Mesothelial cell of epicardium (in vitro differentiated cells): ENCODE measurements around the gene PTPRJ. TPM values are rescaled to one million over a fixed set of nuclear protein-coding genes. Genes with fewer than 3 reads are reported as not detected.

Experiments used
- DNase-seq, 2 experiments: peaks; one replicate each; pipeline ENCODE4 v3.0.0; 2021; ENCODE audit warnings: low spot score in 2 of 2; ENCODE audit not compliant: unreplicated experiment in 2 of 2
- H3K27ac Mint-ChIP-seq: 2 replicates; pipeline ENCODE4 v1.8.0; 2021; ENCODE audit warnings: mixed read lengths
- H3K27me3 Mint-ChIP-seq: 2 replicates; pipeline ENCODE4 v1.8.0; 2021; ENCODE audit warnings: low read depth, mixed read lengths
- H3K36me3 Mint-ChIP-seq: 2 replicates; pipeline ENCODE4 v1.8.0; 2021; ENCODE audit warnings: mixed read lengths
- H3K4me1 Mint-ChIP-seq: 2 replicates; pipeline ENCODE4 v1.8.0; 2021; ENCODE audit warnings: mixed read lengths
- H3K4me3 Mint-ChIP-seq: 2 replicates; pipeline ENCODE4 v1.8.0; 2021; ENCODE audit warnings: mild to moderate bottlenecking, moderate library complexity, mixed read lengths
- H3K9me3 Mint-ChIP-seq: 2 replicates; pipeline ENCODE4 v1.8.0; 2021; ENCODE audit warnings: mixed read lengths
- CTCF ChIP-seq: fragments of 200-600 bp; sonication (generic); IDR thresholded peaks from one replicate; pipeline ENCODE4 v1.5.0; 2021; ENCODE audit warnings: antibody characterized with exemption; ENCODE audit not compliant: unreplicated experiment
- total RNA-seq: library from RNA; stranded (reverse); gene quantifications from 3 replicates; pipeline ENCODE4 v1.2.1, GENCODE V29; 2021

The PTPRJ gene
- total RNA-seq, 1 donor from 2014 or later = 26.2 TPM

GRCh38 chr11:48095779-48096470 is 115.6 kb downstream of the PTPRJ start:
- H3K9me3 Mint-ChIP-seq = no peaks in the 10 kb centered on the region
- no peaks in the 10 kb centered on the region for H3K36me3 Mint-ChIP-seq

DNA sequence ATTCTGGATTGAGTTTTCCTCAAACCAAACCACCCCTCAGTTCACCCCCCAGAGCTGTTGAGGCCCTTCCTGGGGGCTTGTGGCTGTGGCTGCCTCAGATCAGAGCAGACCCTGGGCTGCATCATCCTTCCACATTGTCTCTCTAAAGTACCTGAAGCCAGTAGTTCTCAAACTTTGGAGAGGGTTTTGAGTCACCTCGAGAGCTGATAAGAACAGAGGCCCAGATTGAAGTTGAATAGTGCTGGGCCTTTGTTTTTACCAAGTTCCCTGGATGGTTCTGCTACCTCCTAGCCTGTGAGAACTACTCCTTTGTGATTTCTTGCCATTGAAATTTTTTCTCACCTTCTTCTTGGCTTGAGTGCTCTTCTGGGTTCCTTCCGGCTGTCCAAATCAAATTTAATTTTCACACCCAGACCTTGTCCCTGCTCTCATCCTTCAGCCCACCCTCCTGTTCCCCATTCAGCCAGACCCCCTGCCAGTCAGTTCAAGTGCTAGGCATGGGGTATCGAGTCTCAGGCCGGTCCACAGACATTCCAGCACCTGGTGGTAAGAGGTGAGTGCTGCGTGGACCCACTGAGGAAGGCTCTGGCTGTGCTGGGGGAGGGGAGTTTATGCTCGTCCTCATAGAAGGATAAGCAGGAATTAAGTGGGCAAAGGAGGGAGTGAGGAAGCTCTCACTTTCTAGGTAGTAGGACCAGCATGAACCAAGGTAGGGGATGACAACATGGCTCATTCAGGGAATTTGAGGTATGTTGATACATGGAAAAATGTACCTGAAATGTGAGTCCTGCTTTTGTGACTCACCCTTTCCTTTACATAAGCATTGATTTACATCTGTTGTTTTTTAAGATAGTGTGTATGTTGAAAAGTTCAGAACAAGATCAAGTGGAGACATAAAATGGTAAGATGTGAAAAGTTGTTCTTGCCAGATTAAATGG is 116.5 kb downstream of the PTPRJ start:
- Mint-ChIP-seq H3K36me3 (no peaks in the 10 kb centered on the region), H3K27ac (no peak overlapping the region), H3K4me3 (no peak overlapping the region), H3K27me3 (peaks cover 70% of the 10 kb centered on the region), H3K4me1 (peaks cover 33% of the 10 kb centered on the region), H3K9me3 (no peaks in the 10 kb centered on the region)
- no peak for DNase-seq
- TF ChIP-seq CTCF = no peak

More at GRCh38 chr11:48095779-48096470, 115.6 kb downstream of the PTPRJ start:
- DNase-seq = no peak
- no peak overlapping the region for H3K27ac Mint-ChIP-seq
- H3K4me3 Mint-ChIP-seq = no peak overlapping the region
- no peak for TF ChIP-seq CTCF
- peaks cover 36% of the 10 kb centered on the region for H3K4me1 Mint-ChIP-seq
- H3K27me3 Mint-ChIP-seq = peaks cover 70% of the 10 kb centered on the region

DNA sequence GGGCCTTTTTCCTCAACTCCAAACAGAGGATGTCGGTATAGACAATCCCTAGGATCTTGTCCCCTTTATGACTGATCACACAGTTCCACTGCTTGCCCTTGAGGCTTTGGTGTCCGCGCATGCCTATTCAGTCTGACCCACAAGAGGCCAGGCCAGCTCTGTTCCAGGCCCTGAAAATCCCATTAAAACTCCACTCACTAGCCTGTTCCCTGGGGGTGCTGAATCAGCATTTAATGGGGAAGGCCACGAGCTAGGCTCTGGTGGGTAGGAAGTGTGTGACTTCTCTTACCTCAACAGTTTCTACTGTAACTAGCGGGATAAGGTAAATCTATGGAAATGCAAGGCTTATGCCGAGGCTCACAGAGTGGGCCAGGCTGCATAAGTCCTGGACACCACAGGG is 117.7 kb downstream of the PTPRJ start:
- peaks cover 75% of the 10 kb centered on the region for H3K27me3 Mint-ChIP-seq
- DNase-seq = no peak
- no peak overlapping the region for H3K4me3 Mint-ChIP-seq
- H3K4me1 Mint-ChIP-seq = peaks cover 28% of the 10 kb centered on the region
- no peaks in the 10 kb centered on the region for H3K9me3 Mint-ChIP-seq
- no peak for TF ChIP-seq CTCF
- H3K36me3 Mint-ChIP-seq = no peaks in the 10 kb centered on the region
- no peak overlapping the region for H3K27ac Mint-ChIP-seq

GRCh38 chr11:48099916-48100446 is 119.6 kb downstream of the PTPRJ start:
- no peak for TF ChIP-seq CTCF
- Mint-ChIP-seq H3K27me3 (peaks cover 68% of the 10 kb centered on the region), H3K27ac (no peak overlapping the region), H3K4me1 (peaks cover 20% of the 10 kb centered on the region), H3K36me3 (no peaks in the 10 kb centered on the region), H3K9me3 (no peaks in the 10 kb centered on the region), H3K4me3 (no peak overlapping the region)
- DNase-seq = no peak

GRCh38 chr11:48101044-48101733 is 120.8 kb downstream of the PTPRJ start:
- Mint-ChIP-seq H3K4me3 (no peak overlapping the region), H3K27ac (no peak overlapping the region), H3K36me3 (no peaks in the 10 kb centered on the region), H3K9me3 (no peaks in the 10 kb centered on the region), H3K27me3 (peaks cover 66% of the 10 kb centered on the region), H3K4me1 (peaks cover 17% of the 10 kb centered on the region)
- no peak for DNase-seq
- TF ChIP-seq CTCF = no peak
